ENCODE measurements around the gene HSBP1L1. TPM values are rescaled to one million over a fixed set of nuclear protein-coding genes. Genes with fewer than 3 reads are reported as not detected.

HSBP1L1 gene
- total and polyA plus RNA-seq, 2 of the 8 experiments (the other 6 are each of a cell fraction or from before 2014, with no cell fraction given) = 1.0 to 1.3 TPM

- Histone ChIP-seq H2BK5ac (ENCODE audit: low read depth, low read length) (peak within 1 kb of the TSS; percentile 88; the same call in 1 of the 2 replicates), H2BK120ac (replicated peaks; ENCODE audit: low read depth, low read length) (peak within 1 kb of the TSS; percentile 10), H4K5ac (ENCODE audit: insufficient read length, low read depth, low read length) (peak within 1 kb of the TSS; percentile 95), H3K4me3 (ENCODE audit: extremely low read depth in 1 of 4, insufficient read depth in 2 of 4, low read depth in 3 of 4, low read length in 4 of 4) (peak within 1 kb of the TSS; percentile 64 to 94 (median 86)), H3K4ac (replicated peaks; ENCODE audit: insufficient read length, low read depth, low read length) (peak within 1 kb of the TSS; percentile 99), H4K8ac (ENCODE audit: extremely low read depth, insufficient read depth, low read length) (peak within 1 kb of the TSS; percentile 91; the same call in 1 of the 2 replicates), H3K79me1 (ENCODE audit: low read depth, low read length) (0 out of 2 replicates have a peak, but pooled peaks cover 5% of the 10 kb centered on the region), H3K56ac (replicated peaks; ENCODE audit: insufficient read length, low read depth, low read length) (peak within 1 kb of the TSS; percentile 73), H3K9me3 (ENCODE audit: insufficient read depth in 2 of 2, low read depth in 1 of 2, low read length in 1 of 2) (no peaks in the 10 kb centered on the region), H3K9ac (replicated peaks in 1 of 4; ENCODE audit: extremely low read depth in 1 of 4, low read depth in 3 of 4, low read length in 3 of 4) (peak within 1 kb of the TSS; percentile 80 to 90 (median 88)), H3K4me1 (replicated peaks in 1 of 4; ENCODE audit: control insufficient read depth in 3 of 4, insufficient read depth in 4 of 4, low read length in 3 of 4) (peaks cover 0 to 5% (median 2%) of the 10 kb centered on the region in 4 experiments; a peak in 2 of 7 replicates), H2BK12ac (ENCODE audit: low read depth, low read length) (no peak within 1 kb of the TSS; the same call in 1 of the 2 replicates), H3K79me2 (ENCODE audit: control insufficient read depth in 1 of 2, insufficient read depth in 2 of 2, low read length in 2 of 2) (peaks cover 30 to 46% of the 10 kb centered on the region in 2 experiments), H3K23me2 (ENCODE audit: low read depth, low read length) (peaks cover 5% of the 10 kb centered on the region; the same call in 1 of the 2 replicates), H3K36me3 (ENCODE audit: control insufficient read depth in 2 of 4, insufficient read depth in 4 of 4, low read length in 3 of 4) (peaks cover 3 to 23% (median 8%) of the 10 kb centered on the region in 4 experiments; a peak in 5 of 8 replicates), H4K20me1 (replicated peaks in 1 of 2; ENCODE audit: control insufficient read depth in 1 of 2, insufficient read depth in 2 of 2, low read length in 2 of 2) (peaks cover 10 to 12% of the 10 kb centered on the region in 2 experiments), H2BK20ac (ENCODE audit: low read length) (0 out of 2 replicates have a peak within 1 kb of the TSS, but pooled peaks have one; percentile 21), H3K23ac (ENCODE audit: insufficient read length) (no peak within 1 kb of the TSS), H2AK5ac (ENCODE audit: low read depth, low read length) (no peak within 1 kb of the TSS), H2AFZ (ENCODE audit: low read length) (peak within 1 kb of the TSS; percentile 60; the same call in 1 of the 2 replicates), H3K4me2 (ENCODE audit: insufficient read depth in 1 of 2, low read depth in 2 of 2, low read length in 2 of 2) (peak within 1 kb of the TSS; percentile 74 to 82), H4K91ac (replicated peaks; ENCODE audit: insufficient read length, low read length) (peak within 1 kb of the TSS; percentile 93), H3K27ac (ENCODE audit: low read depth, low read length) (peak within 1 kb of the TSS; percentile 87), H3K27me3 (replicated peaks in 1 of 4; ENCODE audit: control insufficient read depth in 3 of 4, extremely low read depth in 1 of 4, insufficient read depth in 3 of 4, low read length in 3 of 4) (no peaks in the 10 kb centered on the region), H3K18ac (ENCODE audit: extremely low read depth, low read length) (peak within 1 kb of the TSS; percentile 98), H2BK15ac (ENCODE audit: low read length) (peak within 1 kb of the TSS; percentile 77; the same call in 1 of the 2 replicates), H3K14ac (ENCODE audit: insufficient read length) (no peak within 1 kb of the TSS)
- ChIA-PET POLR2A (ENCODE audit: partially characterized antibody) (interaction anchor here (0.6 to 2.2 kb wide), 12 partner anchors 9 to 122 kb away, joined by 3 to 11 read pairs (median 4); no protein-coding TSS in a partner anchor), CTCF (ENCODE audit: partially characterized antibody) (interaction anchor here (0.7 to 3.1 kb wide), 5 partner anchors 21 to 1824 kb away, joined by 3 to 11 read pairs (median 3); no protein-coding TSS in a partner anchor)
- DNase-seq (ENCODE audit: low read depth in 1 of 2, low spot score in 2 of 2) (peak in 1 of 2 experiments; percentile 86), FAIRE-seq (no peak)
- WGBS, 2 experiments (ENCODE audit: extremely low coverage in 1 of 2, insufficient coverage in 1 of 2, insufficient read length in 1 of 2, insufficient replicate concordance in 2 of 2, low coverage in 1 of 2, low lambda C conversion rate in 2 of 2, missing lambda C conversion rate in 1 of 2) = 4% methylated on average over 61 of the region's 71 CpGs; no CpG with 5 or more reads in 1 of the 2 experiments
- TF ChIP-seq, protein P1, sequence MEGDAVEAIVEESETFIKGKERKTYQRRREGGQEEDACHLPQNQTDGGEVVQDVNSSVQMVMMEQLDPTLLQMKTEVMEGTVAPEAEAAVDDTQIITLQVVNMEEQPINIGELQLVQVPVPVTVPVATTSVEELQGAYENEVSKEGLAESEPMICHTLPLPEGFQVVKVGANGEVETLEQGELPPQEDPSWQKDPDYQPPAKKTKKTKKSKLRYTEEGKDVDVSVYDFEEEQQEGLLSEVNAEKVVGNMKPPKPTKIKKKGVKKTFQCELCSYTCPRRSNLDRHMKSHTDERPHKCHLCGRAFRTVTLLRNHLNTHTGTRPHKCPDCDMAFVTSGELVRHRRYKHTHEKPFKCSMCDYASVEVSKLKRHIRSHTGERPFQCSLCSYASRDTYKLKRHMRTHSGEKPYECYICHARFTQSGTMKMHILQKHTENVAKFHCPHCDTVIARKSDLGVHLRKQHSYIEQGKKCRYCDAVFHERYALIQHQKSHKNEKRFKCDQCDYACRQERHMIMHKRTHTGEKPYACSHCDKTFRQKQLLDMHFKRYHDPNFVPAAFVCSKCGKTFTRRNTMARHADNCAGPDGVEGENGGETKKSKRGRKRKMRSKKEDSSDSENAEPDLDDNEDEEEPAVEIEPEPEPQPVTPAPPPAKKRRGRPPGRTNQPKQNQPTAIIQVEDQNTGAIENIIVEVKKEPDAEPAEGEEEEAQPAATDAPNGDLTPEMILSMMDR (IDR thresholded peaks at IDR 0.05; ENCODE audit: control extremely low read depth in 1 of 3, insufficient read depth in 1 of 3, low read depth in 1 of 3, low read length in 3 of 3) = no peak
- TF ChIP-seq, protein P2, sequence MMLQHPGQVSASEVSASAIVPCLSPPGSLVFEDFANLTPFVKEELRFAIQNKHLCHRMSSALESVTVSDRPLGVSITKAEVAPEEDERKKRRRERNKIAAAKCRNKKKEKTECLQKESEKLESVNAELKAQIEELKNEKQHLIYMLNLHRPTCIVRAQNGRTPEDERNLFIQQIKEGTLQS (IDR thresholded peaks at IDR 0.05; ENCODE audit: insufficient read depth, low read depth, low read length) = no peak
- no peak for TF ChIP-seq CBX5 (IDR thresholded peaks at IDR 0.05; ENCODE audit: low read depth, low read length)
- TF ChIP-seq EZH2 (IDR thresholded peaks at IDR 0.05; ENCODE audit: low read depth, low read length, severe bottlenecking) = no peak
- peak; percentile 6 for TF ChIP-seq TAF7 (optimal IDR thresholded peaks at IDR 0.05; ENCODE audit: borderline replicate concordance, low read depth, low read length)
- TF ChIP-seq POLR2AphosphoS5 (IDR thresholded peaks at IDR 0.05; ENCODE audit: low read depth, low read length) = peak; percentile 91
- TF ChIP-seq EGR1 (IDR thresholded peaks at IDR 0.05; ENCODE audit: borderline replicate concordance, low read depth, low read length) = peak; percentile 48; the same call in 1 of the 2 replicates
Observed at GRCh38 chr18:79988451-79989194, 24.2 kb downstream of the HSBP1L1 start, which contains the start of gene TXNL4A. Gene TXNL4A (minus strand): TSS chr18:79988563. CDS start chr18:79988392, 171 bp downstream.
